ENCODE data around the gene KLF2.
A peak's percentile ranks its signal among the peaks of the same experiment; 100 is the strongest.
"Not testable (repeated sequence)": the region's sequence is repeated elsewhere in the genome, so short reads cannot be mapped to it uniquely, and the experiment has no call there.

The KLF2 gene

GRCh38 chr19:16324384-16325160 is at the start of gene KLF2:
Gene KLF2, plus strand, starts transcription at chr19:16324826. Its CDS starts 98 bp downstream, at chr19:16324924.
- peak; percentile 90 to 96 (median 94) for DNase-seq

- DNase-seq: no peak
Measured at GRCh38 chr19:16280306-16280705, 44.3 kb upstream of the KLF2 start.

GRCh38 chr19:16281743-16282142 is 42.9 kb upstream of the KLF2 start:
- no peak for DNase-seq

GRCh38 chr19:16283210-16284061 is 41.2 kb upstream of the KLF2 start:
- peak; percentile 35 to 80 (median 48) for DNase-seq

- DNase-seq: no peak
Measured at GRCh38 chr19:16284505-16284904, 40.1 kb upstream of the KLF2 start.

GRCh38 chr19:16285079-16285478 is 39.5 kb upstream of the KLF2 start:
- not testable (repeated sequence) for DNase-seq

GRCh38 chr19:16285769-16286498 is 38.7 kb upstream of the KLF2 start:
- peak in 4 of 6 experiments; percentile 12 to 36 (median 22) for DNase-seq

GRCh38 chr19:16288544-16288943 is 36.1 kb upstream of the KLF2 start:
- peak in 2 of 6 experiments; percentile 8 to 28 for DNase-seq

GRCh38 chr19:16289594-16289993 is 35.0 kb upstream of the KLF2 start:
- no peak for DNase-seq

- DNase-seq: no peak
Measured at GRCh38 chr19:16290692-16291091, 33.9 kb upstream of the KLF2 start.

- no peak for DNase-seq
Measured at GRCh38 chr19:16293118-16294091, 31.2 kb upstream of the KLF2 start.

GRCh38 chr19:16295057-16295456 is 29.6 kb upstream of the KLF2 start:
- DNase-seq: no peak

GRCh38 chr19:16296713-16297112 is 27.9 kb upstream of the KLF2 start:
- DNase-seq: no peak

- DNase-seq: no peak
Measured at GRCh38 chr19:16297575-16298178, 26.9 kb upstream of the KLF2 start.

GRCh38 chr19:16298334-16298733 is 26.3 kb upstream of the KLF2 start:
- no peak for DNase-seq

- no peak for DNase-seq
Measured at GRCh38 chr19:16301999-16302694, 22.5 kb upstream of the KLF2 start.

GRCh38 chr19:16303755-16304154 is 20.9 kb upstream of the KLF2 start:
- DNase-seq: no peak

- not testable (repeated sequence) for DNase-seq
Measured at GRCh38 chr19:16304511-16304910, 20.1 kb upstream of the KLF2 start.

- DNase-seq: not testable (repeated sequence)
Measured at GRCh38 chr19:16305060-16305459, 19.6 kb upstream of the KLF2 start.

- no peak for DNase-seq
Measured at GRCh38 chr19:16306728-16307402, 17.8 kb upstream of the KLF2 start.
